H1 (cell line): ENCODE results near the gene TLK1. TPM values are rescaled to one million over a fixed set of nuclear protein-coding genes. Genes with fewer than 3 reads are reported as not detected.

Source experiments
- CTCF ChIA-PET: fragments of 300-600 bp; sonication (Branson Sonifier 250); formaldehyde crosslinking; loops from one replicate; lab custom pipeline; 2021; ENCODE audit not compliant: partially characterized antibody; lab: Charles Lee
- POLR2A ChIA-PET: fragments of 300-600 bp; sonication (Branson Sonifier 250); formaldehyde crosslinking; loops from one replicate; lab custom pipeline; 2021; ENCODE audit warnings: inconsistent platforms; ENCODE audit not compliant: partially characterized antibody; lab: Charles Lee
- DNase-seq, 2 experiments: peaks; one replicate each; pipeline versions ENCODE4 v3.0.0 to v3.0.0-alpha.2; 2010 to 2022; ENCODE audit warnings: low spot score in 2 of 2, low read depth in 1 of 2, mixed read lengths in 1 of 2
- FAIRE-seq: peaks from 2 replicates; lab custom pipeline; 2011; peaks lifted over from hg19 to GRCh38; lab: Jason Lieb, UNC
- H2AFZ ChIP-seq: 2 replicates; pipeline ENCODE4 v1.8.1; 2012; ENCODE audit warnings: low read length, inconsistent platforms
- H2AK5ac ChIP-seq: 2 replicates; pipeline ENCODE4 v1.6.1; 2013; ENCODE audit warnings: low read depth, low read length
- H2BK120ac ChIP-seq: replicated peaks from 2 replicates; pipeline ENCODE3; 2013; ENCODE audit warnings: low read depth, low read length, inconsistent platforms
- H2BK12ac ChIP-seq: 2 replicates; pipeline ENCODE4 v1.6.1; 2013; ENCODE audit warnings: low read depth, low read length
- H2BK15ac ChIP-seq: 2 replicates; pipeline ENCODE4 v1.6.1; 2013; ENCODE audit warnings: low read length
- H2BK20ac ChIP-seq: 2 replicates; pipeline ENCODE4 v1.6.1; 2013; ENCODE audit warnings: low read length
- H2BK5ac ChIP-seq: 2 replicates; pipeline ENCODE4 v1.6.1; 2013; ENCODE audit warnings: low read depth, low read length
- H3K14ac ChIP-seq: 2 replicates; pipeline ENCODE4 v1.6.1; 2013; ENCODE audit warnings: inconsistent platforms; ENCODE audit not compliant: insufficient read length
- H3K18ac ChIP-seq: 2 replicates; pipeline ENCODE4 v1.6.1; 2013; ENCODE audit warnings: low read length; ENCODE audit errors: extremely low read depth
- H3K23ac ChIP-seq: 2 replicates; pipeline ENCODE4 v1.6.1; 2013; ENCODE audit warnings: inconsistent platforms; ENCODE audit not compliant: insufficient read length
- H3K23me2 ChIP-seq: 2 replicates; pipeline ENCODE4 v1.6.1; 2013; ENCODE audit warnings: low read depth, low read length
- H3K27ac ChIP-seq: 2 replicates; pipeline ENCODE4 v1.6.1; 2011; ENCODE audit warnings: low read depth, low read length, inconsistent platforms
- H3K27me3 ChIP-seq, 4 experiments: replicated peaks in 1 of 4; 1 replicate in 1 of 4; 2 replicates in 3 of 4; pipeline versions ENCODE4 v1.6.1 to v1.8.1; 2011 to 2013; ENCODE audit warnings: low read length in 3 of 4, mild to moderate bottlenecking in 3 of 4, inconsistent platforms in 2 of 4, mixed read lengths in 2 of 4, moderate library complexity in 1 of 4; ENCODE audit not compliant: control insufficient read depth in 3 of 4, insufficient read depth in 3 of 4; ENCODE audit errors: extremely low read depth in 1 of 4
- H3K36me3 ChIP-seq, 4 experiments: 2 replicates each; pipeline versions ENCODE4 v1.6.1 to v1.8.1; 2011 to 2013; ENCODE audit warnings: mild to moderate bottlenecking in 4 of 4, low read length in 3 of 4, moderate library complexity in 2 of 4, control low read depth in 1 of 4, inconsistent platforms in 1 of 4; ENCODE audit not compliant: insufficient read depth in 4 of 4, control insufficient read depth in 2 of 4
- H3K4ac ChIP-seq: replicated peaks from 2 replicates; pipeline ENCODE3; 2013; ENCODE audit warnings: low read length, low read depth, mixed read lengths, inconsistent platforms; ENCODE audit not compliant: insufficient read length
- H3K4me1 ChIP-seq, 4 experiments: replicated peaks in 1 of 4; 1 replicate in 1 of 4; 2 replicates in 3 of 4; pipeline versions ENCODE4 v1.6.1 to v1.8.1; 2011 to 2013; ENCODE audit warnings: low read length in 3 of 4, inconsistent platforms in 2 of 4, mixed read lengths in 1 of 4; ENCODE audit not compliant: insufficient read depth in 4 of 4, control insufficient read depth in 3 of 4
- H3K4me2 ChIP-seq, 2 experiments: 2 replicates each; pipeline versions ENCODE4 v1.6.1 to v1.8.1; 2011 to 2013; ENCODE audit warnings: low read depth in 2 of 2, low read length in 2 of 2, control low read depth in 1 of 2, inconsistent platforms in 1 of 2, mild to moderate bottlenecking in 1 of 2; ENCODE audit not compliant: insufficient read depth in 1 of 2
- H3K4me3 ChIP-seq, 4 experiments: fragments of 200-600, 300-600 bp in 1 of 4; sonication (generic), shearing (Covaris generic), sonication (Bioruptor Twin) in 1 of 4; 2 replicates each; pipeline versions ENCODE4 v1.5.1 to v1.8.1; 2011 to 2016; ENCODE audit warnings: low read length in 4 of 4, low read depth in 3 of 4, control low read depth in 2 of 4, inconsistent platforms in 2 of 4, mild to moderate bottlenecking in 2 of 4, mixed read lengths in 1 of 4, moderate library complexity in 1 of 4; ENCODE audit not compliant: insufficient read depth in 2 of 4; ENCODE audit errors: extremely low read depth in 1 of 4
- H3K56ac ChIP-seq: replicated peaks from 2 replicates; pipeline ENCODE3; 2013; ENCODE audit warnings: low read depth, mild to moderate bottlenecking, mixed read lengths, low read length, inconsistent platforms; ENCODE audit not compliant: insufficient read length
- H3K79me1 ChIP-seq: 2 replicates; pipeline ENCODE4 v1.6.1; 2013; ENCODE audit warnings: low read depth, low read length, control low read depth
- H3K79me2 ChIP-seq, 2 experiments: 2 replicates each; pipeline versions ENCODE4 v1.6.1 to v1.8.1; 2012 to 2013; ENCODE audit warnings: low read length in 2 of 2, mild to moderate bottlenecking in 2 of 2, inconsistent platforms in 1 of 2; ENCODE audit not compliant: insufficient read depth in 2 of 2, control insufficient read depth in 1 of 2
- H3K9ac ChIP-seq, 4 experiments: replicated peaks in 1 of 4; 1 replicate in 1 of 4; 2 replicates in 3 of 4; pipeline versions ENCODE4 v1.6.1 to v1.8.1; 2011 to 2013; ENCODE audit warnings: low read depth in 3 of 4, low read length in 3 of 4, control low read depth in 2 of 4, mild to moderate bottlenecking in 2 of 4, moderate library complexity in 2 of 4, inconsistent platforms in 1 of 4; ENCODE audit errors: extremely low read depth in 1 of 4
- H3K9me3 ChIP-seq, 2 experiments: 2 replicates each; pipeline versions ENCODE4 v1.6.1 to v1.8.1; 2012 to 2013; ENCODE audit warnings: mild to moderate bottlenecking in 2 of 2, moderate library complexity in 2 of 2, control low read depth in 1 of 2, inconsistent platforms in 1 of 2, low read depth in 1 of 2, low read length in 1 of 2, mixed read lengths in 1 of 2; ENCODE audit not compliant: insufficient read depth in 2 of 2
- H4K20me1 ChIP-seq, 2 experiments: replicated peaks in 1 of 2; 2 replicates each; pipeline versions ENCODE3 to v1.8.1; 2011 to 2013; ENCODE audit warnings: inconsistent platforms in 2 of 2, low read length in 2 of 2, mild to moderate bottlenecking in 1 of 2; ENCODE audit not compliant: insufficient read depth in 2 of 2, control insufficient read depth in 1 of 2
- H4K5ac ChIP-seq: 2 replicates; pipeline ENCODE4 v1.6.1; 2013; ENCODE audit warnings: low read length, low read depth, mixed read lengths, inconsistent platforms; ENCODE audit not compliant: insufficient read length
- H4K8ac ChIP-seq: 2 replicates; pipeline ENCODE4 v1.8.0; 2013; ENCODE audit warnings: mild to moderate bottlenecking, moderate library complexity, low read length, inconsistent platforms; ENCODE audit not compliant: insufficient read depth; ENCODE audit errors: extremely low read depth
- H4K91ac ChIP-seq: replicated peaks from 2 replicates; pipeline ENCODE3; 2013; ENCODE audit warnings: low read length, mixed read lengths, inconsistent platforms; ENCODE audit not compliant: insufficient read length
- ASH2L ChIP-seq: fragments of 200-600, 300-600 bp; sonication (generic); IDR thresholded peaks from one replicate; pipeline ENCODE4 v1.7.1; 2017; ENCODE audit warnings: low read length
- BACH1 ChIP-seq: IDR thresholded peaks from 2 replicates; pipeline ENCODE4 v1.6.1; 2012; ENCODE audit warnings: low read length, improper control_type of control experiment
- BRCA1 ChIP-seq: IDR thresholded peaks from 2 replicates; pipeline ENCODE4 v1.6.1; 2012; ENCODE audit warnings: low read depth, low read length, improper control_type of control experiment
- CBX5 ChIP-seq: fragments of 300-800, 300-1000 bp; sonication (generic); IDR thresholded peaks from 2 replicates; pipeline ENCODE4 v1.7.1; 2016; ENCODE audit warnings: antibody characterized with exemption, low read length, low read depth
- CBX8 ChIP-seq: fragments of 300-800, 300-1000 bp; sonication (generic); IDR thresholded peaks from 2 replicates; pipeline ENCODE4 v1.7.1; 2016; ENCODE audit warnings: low read depth, low read length, borderline replicate concordance
- KDM5A ChIP-seq: fragments of 200-600 bp; IDR thresholded peaks from 2 replicates; pipeline ENCODE4 v1.7.1; 2012; ENCODE audit warnings: mild to moderate bottlenecking, low read length, inconsistent platforms, mixed read lengths
- NRF1 ChIP-seq: IDR thresholded peaks from 2 replicates; pipeline ENCODE4 v1.6.1; 2011; ENCODE audit warnings: mild to moderate bottlenecking, low read depth, low read length, improper control_type of control experiment
- POLR2A ChIP-seq, 2 experiments: IDR thresholded peaks; 1 replicate in 1 of 2; 2 replicates in 1 of 2; pipeline ENCODE4 v1.6.1; 2011; ENCODE audit warnings: low read depth in 2 of 2, low read length in 2 of 2, mild to moderate bottlenecking in 2 of 2; ENCODE audit errors: control extremely low read depth in 1 of 2
- RXRA ChIP-seq: IDR thresholded peaks from 2 replicates; pipeline ENCODE4 v1.6.1; 2011; ENCODE audit warnings: low read depth, mild to moderate bottlenecking, low read length, moderate library complexity; ENCODE audit not compliant: insufficient read depth
- TBP ChIP-seq: IDR thresholded peaks from 2 replicates; pipeline ENCODE4 v1.6.1; 2011; ENCODE audit warnings: low read depth, low read length, improper control_type of control experiment
- USF2 ChIP-seq: IDR thresholded peaks from 2 replicates; pipeline ENCODE4 v1.6.1; 2011; ENCODE audit warnings: low read length, improper control_type of control experiment
- WGBS, 2 experiments: shearing (Covaris generic) in 1 of 2; methylation state at CpG; one replicate each; pipeline versions ENCODE4 v1.1.6 to v1.1.7; 2013 to 2015; ENCODE audit warnings: low lambda C conversion rate in 2 of 2, mixed read lengths in 2 of 2, inconsistent platforms in 1 of 2, low coverage in 1 of 2, missing lambda C conversion rate in 1 of 2; ENCODE audit not compliant: insufficient replicate concordance in 2 of 2, insufficient coverage in 1 of 2, insufficient read length in 1 of 2; ENCODE audit errors: extremely low coverage in 1 of 2, missing lambda C conversion rate in 1 of 2; 5-methylcytosine and 5-hydroxymethylcytosine counted together
- polyA plus RNA-seq, 7 experiments: library from polyadenylated mRNA; depleted of rRNA in 3 of 7; stranded (reverse) in 5 of 7; unstranded in 2 of 7; fragments of >200 nt in 5 of 7; fragments of 200-250 nt in 2 of 7; gene quantifications; 1 replicate in 5 of 7; 2 replicates in 1 of 7; 4 replicates in 1 of 7; pipeline versions ENCODE4 v1.2.1 to v1.2.3, GENCODE V29; 2011 to 2013; ENCODE audit warnings: missing spikeins in 2 of 7, mixed read lengths in 2 of 7
- total RNA-seq: library from RNA; stranded (reverse); fragmentation: NEBNext Ultra II Directional; extraction: Animal tissue kit (Norgen Biotek cat#: 25700); gene quantifications from 2 replicates; pipeline ENCODE4 v1.2.1, GENCODE V29; 2021

TLK1 gene
- total and polyA plus RNA-seq, 2 of the 8 experiments (the other 6 are each of a cell fraction or from before 2014, with no cell fraction given): 11.2 to 102 TPM

- H3K4me1 ChIP-seq: peaks cover 0 to 10% (median 3%) of the 10 kb centered on the region in 4 experiments; a peak in 6 of 7 replicates
- ChIA-PET POLR2A (interaction anchor here (0.9 to 4.5 kb wide), 9 partner anchors 12 to 549 kb away, joined by 3 to 18 read pairs (median 4); partner anchors contain the start of genes CYBRD1, DCAF17 and METTL8), CTCF (interaction anchor here (0.6 to 6.0 kb wide), 21 partner anchors 9 to 599 kb away, joined by 3 to 49 read pairs (median 3); no protein-coding TSS in a partner anchor)
- peak overlapping the region; percentile 73 for H4K5ac ChIP-seq
- H4K8ac ChIP-seq: peak overlapping the region; percentile 87
- peak overlapping the region; percentile 62 for H3K18ac ChIP-seq
- DNase-seq (peak; percentile 27 to 93), FAIRE-seq (no peak)
- no peaks in the 10 kb centered on the region; the same call in 1 of the 2 replicates for H3K23me2 ChIP-seq
- WGBS, 2 experiments: 44% methylated on average over 44 of the region's 67 CpGs; no CpG with 5 or more reads in 1 of the 2 experiments
- H3K79me2 ChIP-seq: no peaks in the 10 kb centered on the region
- H3K9ac ChIP-seq: 0 out of 7 replicates have a peak overlapping the region, but pooled peaks of 2 of the 4 experiments have one; percentile 25 to 35
- H3K36me3 ChIP-seq: no peaks in the 10 kb centered on the region
- peak overlapping the region; percentile 51 for H4K91ac ChIP-seq
- no peak overlapping the region for H3K56ac ChIP-seq
- no peaks in the 10 kb centered on the region for H3K9me3 ChIP-seq
- 0 out of 2 replicates have a peak overlapping the region, but pooled peaks have one; percentile 61 for H2AK5ac ChIP-seq
- H2BK20ac ChIP-seq: peak overlapping the region; percentile 8; the same call in 1 of the 2 replicates
- H2AFZ ChIP-seq: no peak overlapping the region
- H4K20me1 ChIP-seq: no peaks in the 10 kb centered on the region
- H3K27me3 ChIP-seq: no peaks in the 10 kb centered on the region
- H2BK120ac ChIP-seq: no peak overlapping the region
- no peak overlapping the region for H2BK5ac ChIP-seq
- peak overlapping the region; percentile 34 to 79 for H3K4me2 ChIP-seq
- H3K23ac ChIP-seq: no peak overlapping the region
- no peaks in the 10 kb centered on the region for H3K79me1 ChIP-seq
- H3K27ac ChIP-seq: no peak overlapping the region; the same call in 1 of the 2 replicates
- H2BK12ac ChIP-seq: peak overlapping the region; percentile 71; the same call in 1 of the 2 replicates
- H3K14ac ChIP-seq: no peak overlapping the region
- peak overlapping the region; percentile 70 for H3K4ac ChIP-seq
- H3K4me3 ChIP-seq: peak overlapping the region; percentile 18 to 58 (median 42); a peak in 6 of 8 replicates
- no peak overlapping the region for H2BK15ac ChIP-seq
- TF ChIP-seq POLR2A (IDR thresholded peaks at IDR 0.05; ENCODE audit: control extremely low read depth in 1 of 2, low read depth in 2 of 2, low read length in 2 of 2): 0 out of 3 replicates have a peak, but pooled peaks of 1 of the 2 experiments have one; percentile 40
- peak; percentile 46 for TF ChIP-seq ASH2L
- TF ChIP-seq CBX5: no peak
- no peak for TF ChIP-seq RXRA
- no peak for TF ChIP-seq CBX8
- no peak for TF ChIP-seq BRCA1
- peak; percentile 80; the same call in 1 of the 2 replicates for TF ChIP-seq BACH1
- peak; percentile 35; the same call in 1 of the 2 replicates for TF ChIP-seq TBP
- no peak for TF ChIP-seq NRF1
- no peak for TF ChIP-seq KDM5A
- no peak for TF ChIP-seq USF2
These were observed 187.0 kb downstream of the TLK1 start for GRCh38 chr2:170973492-170974303.
